Measurements from ENCODE around the gene GP2.

DNA sequence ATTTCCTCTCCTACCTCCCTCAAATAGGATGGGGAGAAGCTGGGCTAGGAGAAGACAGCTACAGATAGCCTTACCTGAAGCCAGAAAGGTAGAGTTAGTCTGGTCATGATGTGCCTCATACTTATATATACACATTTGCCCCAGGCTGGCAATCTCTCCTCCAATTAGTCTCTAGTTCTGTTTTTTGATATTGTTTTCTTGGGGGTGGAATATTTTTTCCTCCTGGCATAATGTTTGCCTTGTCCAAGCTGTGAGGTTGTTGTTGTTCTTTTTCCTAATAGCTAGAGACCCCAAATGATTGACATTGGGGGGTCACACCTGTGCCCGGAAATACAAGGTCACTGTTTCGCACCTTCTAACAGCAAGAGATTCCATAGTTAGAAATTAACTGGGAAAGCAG lies 25.3 kb upstream of the GP2 start, which contains the start of gene UMOD:
- TF ChIP-seq, protein P1, sequence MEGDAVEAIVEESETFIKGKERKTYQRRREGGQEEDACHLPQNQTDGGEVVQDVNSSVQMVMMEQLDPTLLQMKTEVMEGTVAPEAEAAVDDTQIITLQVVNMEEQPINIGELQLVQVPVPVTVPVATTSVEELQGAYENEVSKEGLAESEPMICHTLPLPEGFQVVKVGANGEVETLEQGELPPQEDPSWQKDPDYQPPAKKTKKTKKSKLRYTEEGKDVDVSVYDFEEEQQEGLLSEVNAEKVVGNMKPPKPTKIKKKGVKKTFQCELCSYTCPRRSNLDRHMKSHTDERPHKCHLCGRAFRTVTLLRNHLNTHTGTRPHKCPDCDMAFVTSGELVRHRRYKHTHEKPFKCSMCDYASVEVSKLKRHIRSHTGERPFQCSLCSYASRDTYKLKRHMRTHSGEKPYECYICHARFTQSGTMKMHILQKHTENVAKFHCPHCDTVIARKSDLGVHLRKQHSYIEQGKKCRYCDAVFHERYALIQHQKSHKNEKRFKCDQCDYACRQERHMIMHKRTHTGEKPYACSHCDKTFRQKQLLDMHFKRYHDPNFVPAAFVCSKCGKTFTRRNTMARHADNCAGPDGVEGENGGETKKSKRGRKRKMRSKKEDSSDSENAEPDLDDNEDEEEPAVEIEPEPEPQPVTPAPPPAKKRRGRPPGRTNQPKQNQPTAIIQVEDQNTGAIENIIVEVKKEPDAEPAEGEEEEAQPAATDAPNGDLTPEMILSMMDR (IDR thresholded peaks at IDR 0.05): no peak
- TF ChIP-seq POLR2A (IDR thresholded peaks at IDR 0.05): no peak
- no peak for TF ChIP-seq EP300 (IDR thresholded peaks at IDR 0.05)
